Liver (tissue), 9 donors: Measurements from ENCODE around the gene COMTD1. TPM values are rescaled to one million over a fixed set of nuclear protein-coding genes. Genes with fewer than 3 reads are reported as not detected.

Source experiments
- DNase-seq: peaks from one replicate; pipeline ENCODE4 v3.0.0-alpha.2; 2017; ENCODE audit warnings: low spot score
- H3K27ac ChIP-seq, 2 donors: one replicate each; pipeline ENCODE4 v1.7.0; 2013; ENCODE audit warnings: inconsistent platforms in 2 of 2, low read length in 2 of 2, control low read depth in 1 of 2, low read depth in 1 of 2, mild to moderate bottlenecking in 1 of 2
- H3K27me3 ChIP-seq, 4 donors: one replicate each; pipeline versions ENCODE4 v1.6.1 to v1.7.0; 2013; ENCODE audit warnings: low read length in 3 of 4, inconsistent platforms in 1 of 4, mild to moderate bottlenecking in 1 of 4, moderate library complexity in 1 of 4; ENCODE audit not compliant: control insufficient read depth in 4 of 4, insufficient read depth in 4 of 4
- H3K36me3 ChIP-seq, 4 donors: one replicate each; pipeline versions ENCODE4 v1.6.1 to v1.7.0; 2013; ENCODE audit warnings: low read length in 3 of 4, mild to moderate bottlenecking in 3 of 4, low read depth in 1 of 4, moderate library complexity in 1 of 4; ENCODE audit not compliant: control insufficient read depth in 4 of 4, insufficient read depth in 3 of 4
- H3K4me1 ChIP-seq, 4 donors: one replicate each; pipeline versions ENCODE4 v1.6.1 to v1.7.0; 2013; ENCODE audit warnings: low read length in 3 of 4, mild to moderate bottlenecking in 3 of 4, moderate library complexity in 1 of 4; ENCODE audit not compliant: control insufficient read depth in 4 of 4, insufficient read depth in 4 of 4
- H3K4me3 ChIP-seq, 3 donors: one replicate each; pipeline versions ENCODE4 v1.6.1 to v1.7.0; 2013; ENCODE audit warnings: low read length in 3 of 3, control low read depth in 1 of 3, low read depth in 1 of 3, mild to moderate bottlenecking in 1 of 3
- H3K9ac ChIP-seq, 2 donors: one replicate each; pipeline ENCODE4 v1.7.0; 2013; ENCODE audit warnings: low read length in 2 of 2, mild to moderate bottlenecking in 2 of 2, moderate library complexity in 2 of 2, control low read depth in 1 of 2, low read depth in 1 of 2
- H3K9me3 ChIP-seq, 4 donors: one replicate each; pipeline versions ENCODE4 v1.6.1 to v1.7.0; 2013; ENCODE audit warnings: low read length in 3 of 4; ENCODE audit not compliant: control insufficient read depth in 4 of 4
- EGR1 ChIP-seq, 2 donors: IDR thresholded peaks; 2 replicates each; pipeline ENCODE4 v1.6.1; 2016 to 2018; ENCODE audit warnings: antibody characterized with exemption in 2 of 2, low read depth in 2 of 2
- FOXA1 ChIP-seq: IDR thresholded peaks from 2 replicates; pipeline ENCODE4 v1.6.1; 2016; ENCODE audit warnings: antibody characterized with exemption
- FOXA2 ChIP-seq: IDR thresholded peaks from 2 replicates; pipeline ENCODE4 v1.6.1; 2016; ENCODE audit warnings: antibody characterized with exemption
- GABPA ChIP-seq, 2 donors: IDR thresholded peaks in 1 of 2; conservative IDR thresholded peaks in 1 of 2; 2 replicates each; pipeline ENCODE4 v1.6.1; 2016; ENCODE audit warnings: antibody characterized with exemption in 2 of 2, mild to moderate bottlenecking in 1 of 2, moderate library complexity in 1 of 2
- JUND ChIP-seq, 2 donors: IDR thresholded peaks; 2 replicates each; pipeline ENCODE4 v1.6.1; 2016; ENCODE audit warnings: antibody characterized with exemption in 2 of 2
- MAX ChIP-seq: IDR thresholded peaks from 2 replicates; pipeline ENCODE4 v1.6.1; 2016; ENCODE audit warnings: antibody characterized with exemption
- NR2F2 ChIP-seq: IDR thresholded peaks from 2 replicates; pipeline ENCODE4 v1.6.1; 2016; ENCODE audit warnings: antibody characterized with exemption
- RAD21 ChIP-seq, 2 donors: IDR thresholded peaks; 2 replicates each; pipeline ENCODE4 v1.6.1; 2016; ENCODE audit warnings: antibody characterized with exemption in 2 of 2, mild to moderate bottlenecking in 2 of 2
- RXRA ChIP-seq, 2 donors: IDR thresholded peaks; 2 replicates each; pipeline ENCODE4 v1.6.1; 2017 to 2018; ENCODE audit warnings: antibody characterized with exemption in 2 of 2, mild to moderate bottlenecking in 1 of 2
- TAF1 ChIP-seq: conservative IDR thresholded peaks from 2 replicates; pipeline ENCODE4 v1.6.1; 2016; ENCODE audit warnings: antibody characterized with exemption, mild to moderate bottlenecking
- YY1 ChIP-seq: IDR thresholded peaks from 2 replicates; pipeline ENCODE4 v1.6.1; 2016; ENCODE audit warnings: antibody characterized with exemption, mild to moderate bottlenecking
- WGBS: extraction: QIAGEN DNeasy Blood & Tissue Kit; methylation state at CpG from one replicate; pipeline ENCODE4 v1.1.7; 2013; 5-methylcytosine and 5-hydroxymethylcytosine counted together
- polyA plus RNA-seq, 2 donors: library from polyadenylated mRNA; stranded (reverse) in 1 of 2; unstranded in 1 of 2; fragments of 200-250 nt in 1 of 2; fragments of >200 nt in 1 of 2; fragmentation: Nextera tagmentation in 1 of 2; extraction: Ambion mirVana in 1 of 2; gene quantifications; one replicate each; pipeline versions ENCODE4 v1.2.1 to v1.2.3, GENCODE V29; 2013 to 2015
- total RNA-seq, 2 donors: library from RNA; depleted of rRNA; stranded (reverse); fragments of >200 nt; gene quantifications; one replicate each; pipeline ENCODE4 v1.2.3, GENCODE V29; 2014
- TF ChIP-seq, protein P1 (sequence below): IDR thresholded peaks from 2 replicates; pipeline ENCODE4 v1.6.1; 2016; ENCODE audit warnings: antibody characterized with exemption
- TF ChIP-seq, protein P2 (sequence below): fragments of 150-350 bp; IDR thresholded peaks from 2 replicates; pipeline ENCODE4 v1.5.1; 2017; ENCODE audit warnings: improper control_type of control experiment, low read depth, low read length; ENCODE audit not compliant: missing input control
- TF ChIP-seq, protein P3 (sequence below): IDR thresholded peaks from 2 replicates; pipeline ENCODE4 v1.6.1; 2016; ENCODE audit warnings: antibody characterized with exemption
- donor health status: healthy.
- donor health status: healthy.
- donor health status: healthy.
- donor health status: healthy.
- donor health status: healthy.

The COMTD1 gene
- total and polyA plus RNA-seq, 4 donors: 6.5 to 44.2 (median 26.5) TPM

GRCh38 chr10:75247797-75248196 lies 12.0 kb upstream of the COMTD1 start:
- TF ChIP-seq FOXA2 (no peak), JUND (IDR thresholded peaks at IDR 0.05) (no peak), RAD21 (IDR thresholded peaks at IDR 0.05) (no peak), MAX (no peak), GABPA (IDR thresholded peaks at IDR 0.05 in 1 of 2, conservative IDR thresholded peaks at IDR 0.05 in 1 of 2) (no peak), FOXA1 (no peak), TAF1 (no peak), NR2F2 (no peak), RXRA (IDR thresholded peaks at IDR 0.05) (no peak)
- TF ChIP-seq, protein P1, sequence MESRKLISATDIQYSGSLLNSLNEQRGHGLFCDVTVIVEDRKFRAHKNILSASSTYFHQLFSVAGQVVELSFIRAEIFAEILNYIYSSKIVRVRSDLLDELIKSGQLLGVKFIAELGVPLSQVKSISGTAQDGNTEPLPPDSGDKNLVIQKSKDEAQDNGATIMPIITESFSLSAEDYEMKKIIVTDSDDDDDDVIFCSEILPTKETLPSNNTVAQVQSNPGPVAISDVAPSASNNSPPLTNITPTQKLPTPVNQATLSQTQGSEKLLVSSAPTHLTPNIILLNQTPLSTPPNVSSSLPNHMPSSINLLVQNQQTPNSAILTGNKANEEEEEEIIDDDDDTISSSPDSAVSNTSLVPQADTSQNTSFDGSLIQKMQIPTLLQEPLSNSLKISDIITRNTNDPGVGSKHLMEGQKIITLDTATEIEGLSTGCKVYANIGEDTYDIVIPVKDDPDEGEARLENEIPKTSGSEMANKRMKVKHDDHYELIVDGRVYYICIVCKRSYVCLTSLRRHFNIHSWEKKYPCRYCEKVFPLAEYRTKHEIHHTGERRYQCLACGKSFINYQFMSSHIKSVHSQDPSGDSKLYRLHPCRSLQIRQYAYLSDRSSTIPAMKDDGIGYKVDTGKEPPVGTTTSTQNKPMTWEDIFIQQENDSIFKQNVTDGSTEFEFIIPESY: no peak
- TF ChIP-seq, protein P2, sequence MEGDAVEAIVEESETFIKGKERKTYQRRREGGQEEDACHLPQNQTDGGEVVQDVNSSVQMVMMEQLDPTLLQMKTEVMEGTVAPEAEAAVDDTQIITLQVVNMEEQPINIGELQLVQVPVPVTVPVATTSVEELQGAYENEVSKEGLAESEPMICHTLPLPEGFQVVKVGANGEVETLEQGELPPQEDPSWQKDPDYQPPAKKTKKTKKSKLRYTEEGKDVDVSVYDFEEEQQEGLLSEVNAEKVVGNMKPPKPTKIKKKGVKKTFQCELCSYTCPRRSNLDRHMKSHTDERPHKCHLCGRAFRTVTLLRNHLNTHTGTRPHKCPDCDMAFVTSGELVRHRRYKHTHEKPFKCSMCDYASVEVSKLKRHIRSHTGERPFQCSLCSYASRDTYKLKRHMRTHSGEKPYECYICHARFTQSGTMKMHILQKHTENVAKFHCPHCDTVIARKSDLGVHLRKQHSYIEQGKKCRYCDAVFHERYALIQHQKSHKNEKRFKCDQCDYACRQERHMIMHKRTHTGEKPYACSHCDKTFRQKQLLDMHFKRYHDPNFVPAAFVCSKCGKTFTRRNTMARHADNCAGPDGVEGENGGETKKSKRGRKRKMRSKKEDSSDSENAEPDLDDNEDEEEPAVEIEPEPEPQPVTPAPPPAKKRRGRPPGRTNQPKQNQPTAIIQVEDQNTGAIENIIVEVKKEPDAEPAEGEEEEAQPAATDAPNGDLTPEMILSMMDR: no peak
- no peaks in the 10 kb centered on the region for H3K36me3 ChIP-seq
- DNase-seq: no peak
- H3K9ac ChIP-seq: no peak overlapping the region
- H3K27ac ChIP-seq: no peak overlapping the region
- peaks cover 0 to 3% (median 0%) of the 10 kb centered on the region in 4 donors for H3K9me3 ChIP-seq
- WGBS: 85% methylated on average over 5 of the region's 5 CpGs
- peaks cover 4 to 25% (median 21%) of the 10 kb centered on the region in 4 donors for H3K4me1 ChIP-seq
- no peaks in the 10 kb centered on the region for H3K27me3 ChIP-seq
- no peak overlapping the region for H3K4me3 ChIP-seq

- TF ChIP-seq FOXA2: no peak
- no peak for TF ChIP-seq NR2F2
- no peak for TF ChIP-seq FOXA1
- TF ChIP-seq TAF1: no peak
- TF ChIP-seq, protein P1: no peak
- TF ChIP-seq YY1: no peak
- TF ChIP-seq, protein P3, sequence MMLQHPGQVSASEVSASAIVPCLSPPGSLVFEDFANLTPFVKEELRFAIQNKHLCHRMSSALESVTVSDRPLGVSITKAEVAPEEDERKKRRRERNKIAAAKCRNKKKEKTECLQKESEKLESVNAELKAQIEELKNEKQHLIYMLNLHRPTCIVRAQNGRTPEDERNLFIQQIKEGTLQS: no peak
- TF ChIP-seq, protein P2: no peak
- TF ChIP-seq EGR1 (IDR thresholded peaks at IDR 0.05; ENCODE audit: low read depth in 2 of 2): no peak
- no peak overlapping the region for H3K27ac ChIP-seq
Measured at GRCh38 chr10:75246506-75246905, 10.7 kb upstream of the COMTD1 start.

More at GRCh38 chr10:75246506-75246905, 10.7 kb upstream of the COMTD1 start:
- no peaks in the 10 kb centered on the region for H3K36me3 ChIP-seq
- 87% methylated on average over 6 of the region's 6 CpGs for WGBS
- H3K27me3 ChIP-seq: no peaks in the 10 kb centered on the region
- H3K9me3 ChIP-seq: no peaks in the 10 kb centered on the region
- no peak overlapping the region for H3K4me3 ChIP-seq
- no peak for DNase-seq
- H3K9ac ChIP-seq: no peak overlapping the region
- H3K4me1 ChIP-seq: peaks cover 4 to 25% (median 21%) of the 10 kb centered on the region in 4 donors
